ENCODE measurements around the gene PSMA1. TPM values are rescaled to one million over a fixed set of nuclear protein-coding genes. Genes with fewer than 3 reads are reported as not detected.
"Not testable (repeated sequence)": the region's sequence is repeated elsewhere in the genome, so short reads cannot be mapped to it uniquely, and the experiment has no call there.

The PSMA1 gene
- total RNA-seq: 100 to 1,000 TPM; 222 to 268 TPM

DNA sequence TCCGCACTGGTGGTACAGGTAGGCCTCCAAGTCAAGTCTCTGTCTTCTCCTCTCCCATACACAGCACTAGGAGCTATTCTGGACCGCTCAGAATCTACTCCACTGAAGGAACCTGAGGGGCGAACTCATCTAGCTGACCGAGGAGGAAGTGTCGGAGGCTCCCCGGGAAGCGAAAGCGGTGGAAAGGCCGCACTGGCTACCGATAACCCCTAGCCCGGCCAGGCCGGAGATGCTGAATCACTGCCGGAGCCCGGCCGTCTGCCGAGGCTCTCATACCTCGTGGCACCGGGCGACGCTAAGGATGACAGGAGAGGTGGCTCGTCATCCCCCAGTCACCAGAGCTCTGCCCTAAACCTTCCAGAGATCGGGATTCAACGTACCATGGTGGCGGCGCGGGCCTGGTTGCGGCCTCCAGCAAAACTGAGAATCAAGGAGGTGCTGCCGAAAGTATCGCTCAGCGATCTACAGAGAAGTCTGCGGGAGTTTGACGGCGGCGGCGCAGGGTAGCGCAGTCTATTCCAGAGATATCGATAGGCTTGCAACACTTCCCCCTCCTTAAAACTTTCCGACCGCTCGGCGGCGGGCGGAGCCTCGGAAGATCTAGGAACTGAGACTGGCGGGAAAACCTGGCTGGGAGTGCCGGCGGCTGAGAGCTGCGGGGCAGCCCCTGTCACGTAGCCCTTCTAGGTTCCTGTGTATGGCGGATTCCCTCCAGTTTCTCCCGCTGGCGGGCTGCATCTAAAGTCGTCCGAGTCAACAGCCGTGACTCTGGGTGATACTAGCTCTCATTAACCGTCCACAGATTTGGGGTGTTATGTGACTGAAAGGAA, at the start of gene PSMA1:
PSMA1 (minus strand) TSS at position 470 of the 830 bp plus-strand sequence; CDS start at position 383, 87 bp downstream.
- peak; percentile 93 for ATAC-seq
- Mint-ChIP-seq H3K9me3 (ENCODE audit: low read depth) (no peaks in the 10 kb centered on the region), H3K27me3 (no peaks in the 10 kb centered on the region), H3K27ac (peak within 1 kb of the TSS; percentile 95), H3K4me3 (peak within 1 kb of the TSS; percentile 90), H3K36me3 (peaks cover 29% of the 10 kb centered on the region), H3K4me1 (peaks cover 31% of the 10 kb centered on the region)
- CTCF ChIA-PET: interaction anchor here (0.7 to 2.9 kb wide), 13 partner anchors 10 to 387 kb away, joined by 3 to 26 read pairs (median 4); partner anchors contain the start of gene CYP2R1
- DNase-seq: peak; percentile 98

- ATAC-seq, H3K27me3 Mint-ChIP-seq: not testable (repeated sequence)
- DNase-seq: peak; percentile 59
Observed at GRCh38 chr11:14569516-14569915, 49.3 kb upstream of the PSMA1 start.

GRCh38 chr11:14567064-14567651, 47.0 kb upstream of the PSMA1 start:
- peaks cover 27% of the 10 kb centered on the region for H3K4me1 Mint-ChIP-seq
- H3K9me3 Mint-ChIP-seq (ENCODE audit: low read depth): peaks cover 17% of the 10 kb centered on the region
- no peak for DNase-seq
- no peak overlapping the region for H3K4me3 Mint-ChIP-seq
- peaks cover 80% of the 10 kb centered on the region for H3K36me3 Mint-ChIP-seq
- CTCF ChIA-PET: interaction anchor here (1.0 to 1.2 kb wide), 3 partner anchors 8 to 246 kb away, joined by 3 to 4 read pairs (median 3); partner anchors contain the start of gene PDE3B
- H3K27me3 Mint-ChIP-seq: no peaks in the 10 kb centered on the region
- ATAC-seq: no peak
- H3K27ac Mint-ChIP-seq: no peak overlapping the region

More at GRCh38 chr11:14569516-14569915, 49.3 kb upstream of the PSMA1 start:
- Mint-ChIP-seq H3K4me1 (peaks cover 28% of the 10 kb centered on the region), H3K36me3 (peaks cover 90% of the 10 kb centered on the region), H3K27ac (peak overlapping the region; percentile 64), H3K9me3 (ENCODE audit: low read depth) (peaks cover 23% of the 10 kb centered on the region)
- CTCF ChIA-PET: interaction anchor here (0.9 kb wide), 1 partner anchor 14 kb away, joined by 3 read pairs; no protein-coding TSS in a partner anchor
- H3K4me3 Mint-ChIP-seq: not testable (repeated sequence)

DNA sequence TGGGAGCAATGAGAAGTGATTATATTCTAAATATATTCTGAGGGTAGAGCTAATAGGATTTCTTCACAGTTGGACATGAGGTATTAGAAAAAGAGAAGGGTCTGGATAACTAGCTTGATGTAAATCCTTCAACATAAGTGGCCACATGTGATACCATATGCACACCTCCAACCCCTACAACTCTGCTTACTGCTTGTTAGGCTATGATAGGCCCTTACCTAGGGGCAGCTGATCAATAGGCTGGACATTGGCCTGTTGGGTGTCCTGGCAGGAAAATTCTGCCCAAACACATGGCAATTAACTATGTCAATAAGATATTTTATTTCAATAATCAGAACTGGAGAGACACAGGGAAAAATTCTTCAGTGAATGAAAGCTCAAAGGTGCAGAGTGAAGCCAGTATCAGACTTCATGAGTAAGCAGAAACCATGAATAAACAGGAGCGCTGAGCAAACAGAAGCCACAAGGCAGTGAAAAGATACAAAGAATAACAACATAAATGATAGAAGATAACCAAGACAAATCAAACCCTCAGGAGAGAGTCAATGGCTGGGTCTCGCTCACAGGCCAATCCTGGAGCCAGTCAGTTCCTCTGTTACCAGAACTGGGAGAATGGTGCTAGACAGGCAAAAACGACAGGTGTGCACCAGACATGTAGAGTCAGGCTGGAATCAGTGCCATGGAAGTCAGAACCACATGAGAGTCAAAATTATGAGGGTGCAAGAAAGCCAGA, 46.3 kb upstream of the PSMA1 start:
- ATAC-seq: no peak

DNA sequence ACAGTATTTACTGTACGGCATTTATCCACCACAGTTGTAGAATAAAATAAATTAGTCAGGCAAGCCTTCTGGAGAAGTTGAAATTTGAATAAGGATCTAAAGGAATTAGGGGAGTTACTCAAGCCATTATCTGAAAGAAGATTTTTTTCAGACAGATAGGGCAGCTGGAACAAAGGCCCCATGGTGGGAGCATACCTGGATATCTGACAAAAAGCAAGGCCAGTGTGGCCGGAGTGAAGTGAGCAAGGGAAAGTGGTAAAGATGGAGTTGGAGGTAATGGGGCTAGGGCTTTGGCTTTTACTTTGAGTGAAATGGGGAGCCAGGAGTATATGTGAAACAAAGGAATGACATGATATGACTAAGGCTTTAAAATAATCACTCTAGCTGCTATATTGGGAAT, 45.7 kb upstream of the PSMA1 start:
- H3K9me3 Mint-ChIP-seq (ENCODE audit: low read depth): peaks cover 11% of the 10 kb centered on the region
- H3K36me3 Mint-ChIP-seq: peaks cover 76% of the 10 kb centered on the region
- ATAC-seq: no peak
- H3K4me3 Mint-ChIP-seq: no peak overlapping the region
- peaks cover 37% of the 10 kb centered on the region for H3K4me1 Mint-ChIP-seq
- peak overlapping the region; percentile 38 for H3K27ac Mint-ChIP-seq
- no peaks in the 10 kb centered on the region for H3K27me3 Mint-ChIP-seq
- CTCF ChIA-PET: interaction anchor here (0.8 to 1.3 kb wide), 2 partner anchors 12 to 200 kb away, joined by 3 read pairs; no protein-coding TSS in a partner anchor
- DNase-seq: no peak

More for the DNA sequence above, 46.3 kb upstream of the PSMA1 start:
- CTCF ChIA-PET: interaction anchor here (0.8 to 1.3 kb wide), 2 partner anchors 12 to 200 kb away, joined by 3 read pairs; no protein-coding TSS in a partner anchor
- H3K9me3 Mint-ChIP-seq (ENCODE audit: low read depth): peaks cover 16% of the 10 kb centered on the region
- no peak overlapping the region for H3K4me3 Mint-ChIP-seq
- peaks cover 77% of the 10 kb centered on the region for H3K36me3 Mint-ChIP-seq
- no peak overlapping the region for H3K27ac Mint-ChIP-seq
- H3K27me3 Mint-ChIP-seq: no peaks in the 10 kb centered on the region
- DNase-seq: no peak
- peaks cover 33% of the 10 kb centered on the region for H3K4me1 Mint-ChIP-seq

GRCh38 chr11:14555818-14556217, 35.6 kb upstream of the PSMA1 start:
- Mint-ChIP-seq H3K4me3 (peak overlapping the region; percentile 9), H3K27me3 (no peaks in the 10 kb centered on the region), H3K36me3 (peaks cover 61% of the 10 kb centered on the region), H3K4me1 (peaks cover 38% of the 10 kb centered on the region), H3K27ac (peak overlapping the region; percentile 85), H3K9me3 (ENCODE audit: low read depth) (peaks cover 2% of the 10 kb centered on the region)
- CTCF ChIA-PET: interaction anchor here (1.2 to 1.9 kb wide), 4 partner anchors 8 to 352 kb away, joined by 3 to 9 read pairs (median 4); no protein-coding TSS in a partner anchor
- DNase-seq: no peak
- ATAC-seq: no peak

DNA sequence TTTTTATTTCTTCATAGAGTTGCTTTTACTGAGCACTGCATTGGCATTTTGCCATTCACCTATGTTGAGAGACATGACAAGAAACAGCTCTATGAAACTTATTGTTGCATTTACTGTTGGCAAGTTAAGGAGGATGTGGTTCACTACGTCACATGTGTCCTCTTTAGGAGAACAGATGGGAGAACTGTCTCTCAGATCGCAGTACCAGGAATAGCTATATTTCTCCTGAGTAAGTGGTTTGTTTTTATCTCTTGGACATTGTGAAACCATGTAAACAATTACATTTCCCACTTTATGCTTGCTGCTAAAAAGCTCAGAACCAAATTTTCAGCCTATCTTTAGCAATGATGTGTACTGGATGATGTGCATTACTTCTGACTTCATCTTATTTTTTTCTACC, 34.8 kb upstream of the PSMA1 start:
- peak; percentile 94 for ATAC-seq
- CTCF ChIA-PET: interaction anchor here (0.8 to 1.9 kb wide), 5 partner anchors 8 to 353 kb away, joined by 3 to 9 read pairs (median 4); no protein-coding TSS in a partner anchor
- DNase-seq: no peak
- H3K9me3 Mint-ChIP-seq (ENCODE audit: low read depth): peaks cover 2% of the 10 kb centered on the region
- peaks cover 62% of the 10 kb centered on the region for H3K36me3 Mint-ChIP-seq
- peak overlapping the region; percentile 85 for H3K27ac Mint-ChIP-seq
- peaks cover 38% of the 10 kb centered on the region for H3K4me1 Mint-ChIP-seq
- H3K4me3 Mint-ChIP-seq: peak overlapping the region; percentile 30
- no peaks in the 10 kb centered on the region for H3K27me3 Mint-ChIP-seq

DNA sequence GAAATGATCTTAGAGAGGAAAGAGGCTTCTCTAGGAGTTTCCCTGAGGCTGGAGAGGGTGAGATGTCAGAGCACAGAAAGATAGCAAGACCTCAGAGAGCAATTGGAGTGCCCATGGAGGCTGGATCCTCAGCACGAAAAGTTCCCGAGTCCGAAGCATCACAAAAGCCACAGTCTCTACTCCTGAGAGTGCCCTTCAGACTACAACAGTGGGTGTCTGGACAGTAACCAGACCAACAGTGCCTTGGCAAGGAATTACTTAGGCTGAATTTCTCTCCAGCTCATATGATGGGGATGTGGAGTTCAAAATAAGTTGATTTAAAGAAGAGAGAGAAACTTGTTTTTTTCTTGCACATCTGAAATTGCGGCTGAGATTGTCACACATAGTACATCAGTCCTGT, 31.9 kb upstream of the PSMA1 start:
- Mint-ChIP-seq H3K9me3 (ENCODE audit: low read depth) (no peaks in the 10 kb centered on the region), H3K27ac (no peak overlapping the region), H3K4me1 (peaks cover 31% of the 10 kb centered on the region), H3K36me3 (peaks cover 58% of the 10 kb centered on the region), H3K4me3 (no peak overlapping the region), H3K27me3 (no peaks in the 10 kb centered on the region)
- CTCF ChIA-PET: interaction anchor here (1.1 kb wide), 1 partner anchor 9 kb away, joined by 3 read pairs; no protein-coding TSS in a partner anchor
- ATAC-seq: no peak
- no peak for DNase-seq

DNA sequence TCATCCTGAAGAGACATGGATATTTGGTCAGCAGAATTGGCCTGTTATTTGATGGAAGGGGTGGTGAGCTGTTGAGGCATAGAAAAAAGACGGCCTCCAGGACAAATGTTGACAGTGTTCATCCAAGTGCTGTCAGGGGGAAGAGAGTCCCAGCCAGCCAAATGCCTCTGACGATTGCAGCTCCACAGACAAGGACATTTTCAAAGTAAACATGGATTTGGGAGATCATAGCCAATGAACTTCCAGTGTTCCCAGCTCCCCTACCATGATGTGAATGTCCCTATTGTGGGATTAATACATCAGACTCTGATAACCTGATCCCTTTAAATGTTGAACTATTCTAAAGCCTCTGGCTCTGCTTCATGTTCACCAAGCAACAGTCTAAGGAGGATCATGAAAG, 31.2 kb upstream of the PSMA1 start:
- no peak for DNase-seq
- H3K4me1 Mint-ChIP-seq: peaks cover 34% of the 10 kb centered on the region
- no peaks in the 10 kb centered on the region for H3K9me3 Mint-ChIP-seq (ENCODE audit: low read depth)
- no peak for ATAC-seq
- H3K36me3 Mint-ChIP-seq: peaks cover 60% of the 10 kb centered on the region
- no peaks in the 10 kb centered on the region for H3K27me3 Mint-ChIP-seq
- H3K4me3 Mint-ChIP-seq: no peak overlapping the region
- H3K27ac Mint-ChIP-seq: no peak overlapping the region
- CTCF ChIA-PET: interaction anchor here (1.1 kb wide), 1 partner anchor 10 kb away, joined by 3 read pairs; no protein-coding TSS in a partner anchor

- Mint-ChIP-seq H3K9me3 (ENCODE audit: low read depth) (no peaks in the 10 kb centered on the region), H3K4me3 (no peak overlapping the region), H3K27ac (no peak overlapping the region), H3K27me3 (no peaks in the 10 kb centered on the region), H3K4me1 (peaks cover 31% of the 10 kb centered on the region), H3K36me3 (peaks cover 58% of the 10 kb centered on the region)
- ATAC-seq (no peak), DNase-seq (no peak)
- CTCF ChIA-PET: interaction anchor here (0.7 kb wide), 1 partner anchor 10 kb away, joined by 3 read pairs; no protein-coding TSS in a partner anchor
Observed at GRCh38 chr11:14549891-14550290, 29.7 kb upstream of the PSMA1 start.

GRCh38 chr11:14547440-14547839, 27.3 kb upstream of the PSMA1 start:
- ATAC-seq (no peak), DNase-seq (no peak)
- H3K36me3 Mint-ChIP-seq: peaks cover 53% of the 10 kb centered on the region
- H3K9me3 Mint-ChIP-seq (ENCODE audit: low read depth): no peaks in the 10 kb centered on the region
- CTCF ChIA-PET: interaction anchor here (0.9 to 1.3 kb wide), 3 partner anchors 9 to 97 kb away, joined by 3 to 4 read pairs (median 4); no protein-coding TSS in a partner anchor
- H3K27ac Mint-ChIP-seq: no peak overlapping the region
- no peak overlapping the region for H3K4me3 Mint-ChIP-seq
- peaks cover 30% of the 10 kb centered on the region for H3K4me1 Mint-ChIP-seq
- H3K27me3 Mint-ChIP-seq: no peaks in the 10 kb centered on the region

GRCh38 chr11:14546672-14547071, 26.5 kb upstream of the PSMA1 start:
- Mint-ChIP-seq H3K27me3 (no peaks in the 10 kb centered on the region), H3K36me3 (peaks cover 51% of the 10 kb centered on the region), H3K9me3 (ENCODE audit: low read depth) (no peaks in the 10 kb centered on the region), H3K27ac (no peak overlapping the region), H3K4me3 (no peak overlapping the region), H3K4me1 (peaks cover 32% of the 10 kb centered on the region)
- no peak for DNase-seq
- CTCF ChIA-PET: interaction anchor here (1.3 to 1.4 kb wide), 2 partner anchors 9 to 48 kb away, joined by 3 read pairs; no protein-coding TSS in a partner anchor
- ATAC-seq: no peak

Measured in activated CD8-positive, alpha-beta memory T cell treated with anti-CD3 and anti-CD28 coated beads, Interleukin-2, amount 10 ng/mL, durations not matched to agents 7 days and 5 days (primary cell).